Measurements from ENCODE around the gene CARMIL3. TPM values are rescaled to one million over a fixed set of nuclear protein-coding genes. Genes with fewer than 3 reads are reported as not detected.

Gene CARMIL3
- total RNA-seq, 1 donor from 2014 or later: 0.95 TPM

- Histone ChIP-seq H3K27ac (no peak overlapping the region), H3K9me3 (no peaks in the 10 kb centered on the region), H3K27me3 (ENCODE audit: low read depth) (no peaks in the 10 kb centered on the region), H3K4me3 (no peak overlapping the region), H3K36me3 (no peaks in the 10 kb centered on the region), H3K4me1 (no peaks in the 10 kb centered on the region)
- ATAC-seq (no peak), DNase-seq (no peak)
- intact Hi-C loops (cut with DNase I): no loop called here
- TF ChIP-seq CTCF (IDR thresholded peaks at IDR 0.05): no peak
Observed at GRCh38 chr14:24064856-24065255, 13.0 kb downstream of the CARMIL3 start.

GRCh38 chr14:24065408-24065807 is 13.6 kb downstream of the CARMIL3 start:
- H3K9me3 ChIP-seq: no peaks in the 10 kb centered on the region
- intact Hi-C loops (cut with DNase I): no loop called here
- ATAC-seq: no peak
- no peak overlapping the region for H3K4me3 ChIP-seq
- no peaks in the 10 kb centered on the region for H3K36me3 ChIP-seq
- no peaks in the 10 kb centered on the region for H3K27me3 ChIP-seq (ENCODE audit: low read depth)
- no peak overlapping the region for H3K27ac ChIP-seq
- H3K4me1 ChIP-seq: no peaks in the 10 kb centered on the region
- TF ChIP-seq CTCF (IDR thresholded peaks at IDR 0.05): no peak
- DNase-seq: no peak

- no peak for ATAC-seq
- no peak for DNase-seq
- no peaks in the 10 kb centered on the region for H3K4me1 ChIP-seq
Observed at GRCh38 chr14:24066496-24067132, 14.8 kb downstream of the CARMIL3 start.

GRCh38 chr14:24067133-24068082 is 15.6 kb downstream of the CARMIL3 start:
- Histone ChIP-seq H3K9me3 (no peaks in the 10 kb centered on the region), H3K4me1 (no peaks in the 10 kb centered on the region), H3K27ac (no peak overlapping the region), H3K4me3 (no peak overlapping the region), H3K36me3 (no peaks in the 10 kb centered on the region), H3K27me3 (ENCODE audit: low read depth) (no peaks in the 10 kb centered on the region)
- ATAC-seq: no peak
- intact Hi-C loops (cut with DNase I): no loop called here
- DNase-seq: no peak
- no peak for TF ChIP-seq CTCF (IDR thresholded peaks at IDR 0.05)

More at GRCh38 chr14:24066496-24067132, 14.8 kb downstream of the CARMIL3 start:
- intact Hi-C loops (cut with DNase I): no loop called here
- Histone ChIP-seq H3K4me3 (no peak overlapping the region), H3K27ac (no peak overlapping the region), H3K9me3 (no peaks in the 10 kb centered on the region), H3K36me3 (no peaks in the 10 kb centered on the region), H3K27me3 (ENCODE audit: low read depth) (no peaks in the 10 kb centered on the region)
- no peak for TF ChIP-seq CTCF (IDR thresholded peaks at IDR 0.05)

GRCh38 chr14:24068711-24069410 is 17.1 kb downstream of the CARMIL3 start:
- DNase-seq (peak; percentile 12), ATAC-seq (no peak)
- TF ChIP-seq CTCF (IDR thresholded peaks at IDR 0.05): no peak
- intact Hi-C loops (cut with DNase I): no loop called here
- Histone ChIP-seq H3K36me3 (no peaks in the 10 kb centered on the region), H3K27me3 (ENCODE audit: low read depth) (no peaks in the 10 kb centered on the region), H3K27ac (no peak overlapping the region), H3K9me3 (no peaks in the 10 kb centered on the region), H3K4me1 (no peaks in the 10 kb centered on the region), H3K4me3 (no peak overlapping the region)

All from lower lobe of right lung (tissue), 2 donors.